Measurements from ENCODE around the gene SORD. TPM values are rescaled to one million over a fixed set of nuclear protein-coding genes. Genes with fewer than 3 reads are reported as not detected.

The SORD gene
- total RNA-seq, 4 donors from 2014 or later: 24.4 to 78.6 (median 48.7) TPM

- no peak for TF ChIP-seq POLR2AphosphoS5 (IDR thresholded peaks at IDR 0.05)
- no peak for DNase-seq (ENCODE audit: low spot score in 2 of 2)
- no peak overlapping the region for H3K4me3 ChIP-seq
- no peak overlapping the region for H3K27ac ChIP-seq
- H3K27me3 ChIP-seq: no peaks in the 10 kb centered on the region
- 61% methylated on average over 7 of the region's 7 CpGs for whole genome bisulfite sequencing
- H3K9me3 ChIP-seq: no peaks in the 10 kb centered on the region
- H3K4me1 ChIP-seq: no peaks in the 10 kb centered on the region
- no peaks in the 10 kb centered on the region for H3K36me3 ChIP-seq
Observed at GRCh38 chr15:45091161-45091560, 68.2 kb downstream of the SORD start.

DNA sequence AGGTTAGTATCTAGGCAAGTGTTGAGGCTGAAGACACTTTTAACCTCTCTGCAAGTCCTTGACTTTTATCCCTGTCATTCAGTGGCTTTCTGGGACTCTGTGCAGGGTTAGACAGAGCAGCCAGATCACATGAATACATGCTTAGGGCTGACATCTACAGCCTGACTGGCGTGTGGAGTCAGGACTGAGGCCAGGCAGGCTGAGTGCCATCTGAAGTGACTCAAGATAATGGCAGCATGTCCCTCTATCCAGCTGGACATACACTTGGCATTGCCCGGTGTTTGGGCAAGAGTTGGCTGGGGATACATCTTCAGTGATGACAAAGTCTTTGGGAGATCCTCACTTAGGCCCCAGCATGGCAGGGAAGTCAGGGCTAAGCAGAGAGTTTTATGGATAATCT is 68.6 kb downstream of the SORD start:
- DNase-seq (ENCODE audit: low spot score in 2 of 2): no peak
- no peak for TF ChIP-seq POLR2AphosphoS5 (IDR thresholded peaks at IDR 0.05)
- TF ChIP-seq, protein P1, sequence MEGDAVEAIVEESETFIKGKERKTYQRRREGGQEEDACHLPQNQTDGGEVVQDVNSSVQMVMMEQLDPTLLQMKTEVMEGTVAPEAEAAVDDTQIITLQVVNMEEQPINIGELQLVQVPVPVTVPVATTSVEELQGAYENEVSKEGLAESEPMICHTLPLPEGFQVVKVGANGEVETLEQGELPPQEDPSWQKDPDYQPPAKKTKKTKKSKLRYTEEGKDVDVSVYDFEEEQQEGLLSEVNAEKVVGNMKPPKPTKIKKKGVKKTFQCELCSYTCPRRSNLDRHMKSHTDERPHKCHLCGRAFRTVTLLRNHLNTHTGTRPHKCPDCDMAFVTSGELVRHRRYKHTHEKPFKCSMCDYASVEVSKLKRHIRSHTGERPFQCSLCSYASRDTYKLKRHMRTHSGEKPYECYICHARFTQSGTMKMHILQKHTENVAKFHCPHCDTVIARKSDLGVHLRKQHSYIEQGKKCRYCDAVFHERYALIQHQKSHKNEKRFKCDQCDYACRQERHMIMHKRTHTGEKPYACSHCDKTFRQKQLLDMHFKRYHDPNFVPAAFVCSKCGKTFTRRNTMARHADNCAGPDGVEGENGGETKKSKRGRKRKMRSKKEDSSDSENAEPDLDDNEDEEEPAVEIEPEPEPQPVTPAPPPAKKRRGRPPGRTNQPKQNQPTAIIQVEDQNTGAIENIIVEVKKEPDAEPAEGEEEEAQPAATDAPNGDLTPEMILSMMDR (IDR thresholded peaks at IDR 0.05): no peak
- no peak for TF ChIP-seq POLR2A (IDR thresholded peaks at IDR 0.05)
- no peak for TF ChIP-seq EP300 (IDR thresholded peaks at IDR 0.05)
- 57% methylated on average over 2 of the region's 2 CpGs for WGBS

GRCh38 chr15:45093013-45093412 is 70.0 kb downstream of the SORD start:
- H3K4me1 ChIP-seq: no peaks in the 10 kb centered on the region
- 89% methylated on average over 4 of the region's 4 CpGs for WGBS

More for the DNA sequence above, 68.6 kb downstream of the SORD start:
- Histone ChIP-seq H3K27me3 (no peaks in the 10 kb centered on the region), H3K4me3 (no peak overlapping the region), H3K36me3 (no peaks in the 10 kb centered on the region), H3K9me3 (no peaks in the 10 kb centered on the region), H3K27ac (no peak overlapping the region), H3K4me1 (no peaks in the 10 kb centered on the region)

DNA sequence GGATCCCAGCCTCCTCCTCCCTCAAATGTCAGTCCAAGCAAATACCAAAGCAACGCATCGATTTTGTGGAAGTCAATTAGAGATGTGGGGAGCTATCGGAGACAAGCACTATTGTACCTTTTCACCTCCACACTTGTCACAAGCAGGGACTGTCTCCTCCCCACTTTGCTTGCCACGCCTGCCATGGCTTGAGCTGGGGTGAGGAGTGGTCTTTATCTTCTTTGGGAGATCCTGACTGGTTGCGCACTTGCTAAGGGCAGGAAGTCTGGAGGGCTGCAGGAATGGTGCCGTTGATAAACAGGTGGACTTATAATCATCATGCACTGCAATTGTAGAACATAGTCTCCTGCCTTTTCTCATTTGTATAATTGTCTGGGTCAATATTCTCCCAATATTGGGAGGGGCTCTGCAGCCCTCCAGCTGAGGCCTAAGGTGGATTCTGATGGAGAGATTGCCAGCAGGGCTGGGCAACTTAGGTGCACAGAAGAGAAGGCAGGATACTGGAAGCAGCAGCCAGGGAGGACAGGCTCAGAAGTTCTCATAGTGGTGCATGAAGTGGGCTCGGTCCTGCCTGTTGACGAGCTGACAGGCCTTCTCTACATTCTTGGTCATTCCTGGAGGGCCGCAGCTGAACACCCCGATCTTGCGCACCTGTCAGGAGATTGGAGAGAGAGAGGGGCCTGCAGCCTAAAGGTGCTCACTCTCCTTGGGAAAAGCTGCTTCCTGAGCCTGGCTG is 70.8 kb downstream of the SORD start:
- 92% methylated on average over 11 of the region's 11 CpGs for WGBS

More at GRCh38 chr15:45093013-45093412, 70.0 kb downstream of the SORD start:
- DNase-seq (ENCODE audit: low spot score in 2 of 2): no peak
- TF ChIP-seq EP300 (IDR thresholded peaks at IDR 0.05) (no peak), POLR2AphosphoS5 (IDR thresholded peaks at IDR 0.05) (no peak), POLR2A (IDR thresholded peaks at IDR 0.05) (no peak)
- TF ChIP-seq, protein P1 (IDR thresholded peaks at IDR 0.05): no peak
- Histone ChIP-seq H3K9me3 (no peaks in the 10 kb centered on the region), H3K27me3 (no peaks in the 10 kb centered on the region), H3K36me3 (no peaks in the 10 kb centered on the region), H3K4me3 (no peak overlapping the region), H3K27ac (no peak overlapping the region)

GRCh38 chr15:45094358-45094730 is 71.3 kb downstream of the SORD start:
- H3K4me3 ChIP-seq: no peak overlapping the region
- no peaks in the 10 kb centered on the region for H3K4me1 ChIP-seq
- no peaks in the 10 kb centered on the region for H3K27me3 ChIP-seq
- 86% methylated on average over 8 of the region's 9 CpGs for WGBS
- H3K36me3 ChIP-seq: no peaks in the 10 kb centered on the region
- H3K9me3 ChIP-seq: no peaks in the 10 kb centered on the region
- TF ChIP-seq, protein P1 (IDR thresholded peaks at IDR 0.05): no peak
- TF ChIP-seq POLR2A (IDR thresholded peaks at IDR 0.05) (no peak), POLR2AphosphoS5 (IDR thresholded peaks at IDR 0.05) (no peak), EP300 (IDR thresholded peaks at IDR 0.05) (no peak)
- H3K27ac ChIP-seq: no peak overlapping the region
- peak in 1 of 2 donors; percentile 47 for DNase-seq (ENCODE audit: low spot score in 2 of 2)

More for the DNA sequence above, 70.8 kb downstream of the SORD start:
- TF ChIP-seq, protein P1 (IDR thresholded peaks at IDR 0.05): no peak
- TF ChIP-seq POLR2AphosphoS5 (IDR thresholded peaks at IDR 0.05): no peak
- Histone ChIP-seq H3K4me1 (no peaks in the 10 kb centered on the region), H3K4me3 (no peak overlapping the region), H3K27me3 (no peaks in the 10 kb centered on the region), H3K9me3 (no peaks in the 10 kb centered on the region), H3K36me3 (no peaks in the 10 kb centered on the region), H3K27ac (no peak overlapping the region)
- DNase-seq (ENCODE audit: low spot score in 2 of 2): no peak

Measured in suprapubic skin (tissue), 4 donors.